Keratinocyte (primary cell): ENCODE measurements around the gene FMN2. TPM values are rescaled to one million over a fixed set of nuclear protein-coding genes. Genes with fewer than 3 reads are reported as not detected.

Experiments
- DNase-seq: peaks from one replicate; pipeline ENCODE4 v3.0.0-alpha.2; 2011; ENCODE audit warnings: low read depth, missing footprints, low spot score
- FAIRE-seq: peaks from 2 replicates; lab custom pipeline; 2011; peaks lifted over from hg19 to GRCh38; lab: Jason Lieb, UNC
- H2AFZ ChIP-seq: 2 replicates; pipeline ENCODE4 v1.6.0; 2012; ENCODE audit warnings: low read length, control low read depth, inconsistent platforms; ENCODE audit not compliant: control insufficient read depth
- H3K27ac ChIP-seq: 2 replicates; pipeline ENCODE4 v1.5.1; 2011; ENCODE audit warnings: low read length; ENCODE audit not compliant: control insufficient read depth, insufficient read depth
- H3K27me3 ChIP-seq: 3 replicates; pipeline ENCODE4 v1.6.0; 2011; ENCODE audit warnings: low read length; ENCODE audit not compliant: control insufficient read depth, insufficient read depth; ENCODE audit errors: extremely low read depth
- H3K36me3 ChIP-seq, 2 experiments: 2 replicates in 1 of 2; 3 replicates in 1 of 2; pipeline ENCODE4 v1.5.1; 2011; ENCODE audit warnings: low read length in 2 of 2, mild to moderate bottlenecking in 1 of 2; ENCODE audit not compliant: control insufficient read depth in 2 of 2, insufficient read depth in 2 of 2; ENCODE audit errors: extremely low read depth in 1 of 2
- H3K4me1 ChIP-seq: 3 replicates; pipeline ENCODE4 v1.5.1; 2011; ENCODE audit warnings: low read length; ENCODE audit not compliant: control insufficient read depth, insufficient read depth; ENCODE audit errors: extremely low read depth
- H3K4me2 ChIP-seq: 3 replicates; pipeline ENCODE4 v1.6.0; 2011; ENCODE audit warnings: low read depth, low read length; ENCODE audit not compliant: control insufficient read depth, insufficient read depth; ENCODE audit errors: extremely low read depth
- H3K4me3 ChIP-seq, 3 experiments: fragments of 200-600 bp in 1 of 3; sonication (generic) in 1 of 3; 2 replicates in 2 of 3; 3 replicates in 1 of 3; pipeline ENCODE4 v1.5.1; 2011 to 2016; ENCODE audit warnings: low read length in 3 of 3, mild to moderate bottlenecking in 3 of 3, control low read depth in 2 of 3, inconsistent platforms in 1 of 3, low read depth in 1 of 3, mixed read lengths in 1 of 3, mixed run types in 1 of 3, moderate library complexity in 1 of 3; ENCODE audit not compliant: control insufficient read depth in 2 of 3, insufficient read depth in 2 of 3; ENCODE audit errors: extremely low read depth in 1 of 3
- H3K79me2 ChIP-seq: 2 replicates; pipeline ENCODE4 v1.6.0; 2012; ENCODE audit warnings: low read length; ENCODE audit not compliant: control insufficient read depth, insufficient read depth
- H3K9ac ChIP-seq: 3 replicates; pipeline ENCODE4 v1.6.0; 2011; ENCODE audit warnings: low read length; ENCODE audit not compliant: control insufficient read depth, insufficient read depth; ENCODE audit errors: extremely low read depth
- H3K9me1 ChIP-seq: 3 replicates; pipeline ENCODE4 v1.6.0; 2011; ENCODE audit warnings: low read length; ENCODE audit not compliant: control insufficient read depth, insufficient read depth; ENCODE audit errors: extremely low read depth
- H3K9me3 ChIP-seq: 2 replicates; pipeline ENCODE4 v1.5.1; 2012; ENCODE audit warnings: low read depth, low read length; ENCODE audit not compliant: control insufficient read depth
- H4K20me1 ChIP-seq: 3 replicates; pipeline ENCODE4 v1.6.0; 2011; ENCODE audit warnings: low read length; ENCODE audit not compliant: control insufficient read depth, insufficient read depth; ENCODE audit errors: extremely low read depth
- EZH2 ChIP-seq: IDR thresholded peaks from one replicate; pipeline ENCODE4 v1.6.1; 2012; ENCODE audit warnings: inconsistent platforms, mild to moderate bottlenecking, low read length, moderate library complexity
- dilution Hi-C: fragments of 300-500 bp; cut with MboI; formaldehyde crosslinking; loops from one replicate; pipeline ENCODE4 v1.7.0; 2020; ENCODE audit warnings: low sequenced_read_pairs; ENCODE audit not compliant: extremely low pct_ligation_motif_present
- polyA plus RNA-seq, 5 experiments: library from polyadenylated mRNA; depleted of rRNA in 3 of 5; stranded (reverse) in 3 of 5; stranded (forward) in 1 of 5; unstranded in 1 of 5; fragments of >200 nt; gene quantifications; 1 replicate in 1 of 5; 2 replicates in 3 of 5; 3 replicates in 1 of 5; pipeline versions ENCODE4 v1.2.1 to v1.2.3, GENCODE V29; 2011 to 2012; ENCODE audit warnings: missing spikeins in 2 of 5, low read depth in 1 of 5, low replicate concordance in 1 of 5
- TF ChIP-seq, protein P1 (sequence below), 3 experiments: IDR thresholded peaks in 1 of 3; conservative IDR thresholded peaks in 1 of 3; optimal IDR thresholded peaks in 1 of 3; 2 replicates in 2 of 3; 3 replicates in 1 of 3; pipeline versions ENCODE3 to v1.5.1; 2011; ENCODE audit warnings: low read length in 3 of 3, mild to moderate bottlenecking in 3 of 3, moderate library complexity in 2 of 3, control low read depth in 1 of 3, inconsistent platforms in 1 of 3; ENCODE audit not compliant: insufficient read depth in 2 of 3; ENCODE audit errors: extremely low read depth in 1 of 3

Gene FMN2
- polyA plus RNA-seq, 1 donor (not counting 4 experiments of a cell fraction or from before 2014, with no cell fraction given), result not detected

GRCh38 chr1:240498335-240498734 is 406.7 kb downstream of the FMN2 start:
- DNase-seq, result no peak
- dilution Hi-C loops, result no loop called here
- H3K9ac ChIP-seq, result no peak overlapping the region
- H3K79me2 ChIP-seq, result no peaks in the 10 kb centered on the region
- peaks cover 3% of the 10 kb centered on the region for H3K9me3 ChIP-seq
- TF ChIP-seq, protein P1, sequence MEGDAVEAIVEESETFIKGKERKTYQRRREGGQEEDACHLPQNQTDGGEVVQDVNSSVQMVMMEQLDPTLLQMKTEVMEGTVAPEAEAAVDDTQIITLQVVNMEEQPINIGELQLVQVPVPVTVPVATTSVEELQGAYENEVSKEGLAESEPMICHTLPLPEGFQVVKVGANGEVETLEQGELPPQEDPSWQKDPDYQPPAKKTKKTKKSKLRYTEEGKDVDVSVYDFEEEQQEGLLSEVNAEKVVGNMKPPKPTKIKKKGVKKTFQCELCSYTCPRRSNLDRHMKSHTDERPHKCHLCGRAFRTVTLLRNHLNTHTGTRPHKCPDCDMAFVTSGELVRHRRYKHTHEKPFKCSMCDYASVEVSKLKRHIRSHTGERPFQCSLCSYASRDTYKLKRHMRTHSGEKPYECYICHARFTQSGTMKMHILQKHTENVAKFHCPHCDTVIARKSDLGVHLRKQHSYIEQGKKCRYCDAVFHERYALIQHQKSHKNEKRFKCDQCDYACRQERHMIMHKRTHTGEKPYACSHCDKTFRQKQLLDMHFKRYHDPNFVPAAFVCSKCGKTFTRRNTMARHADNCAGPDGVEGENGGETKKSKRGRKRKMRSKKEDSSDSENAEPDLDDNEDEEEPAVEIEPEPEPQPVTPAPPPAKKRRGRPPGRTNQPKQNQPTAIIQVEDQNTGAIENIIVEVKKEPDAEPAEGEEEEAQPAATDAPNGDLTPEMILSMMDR (optimal IDR thresholded peaks at IDR 0.05 in 1 of 3, IDR thresholded peaks at IDR 0.05 in 1 of 3, conservative IDR thresholded peaks at IDR 0.05 in 1 of 3; ENCODE audit: extremely low read depth in 1 of 3, insufficient read depth in 2 of 3, low read length in 3 of 3), result no peak
- TF ChIP-seq EZH2, result no peak
- H3K4me2 ChIP-seq, result no peak overlapping the region
- H4K20me1 ChIP-seq, result no peaks in the 10 kb centered on the region
- H3K4me3 ChIP-seq, result no peak overlapping the region
- FAIRE-seq, result no peak
- H2AFZ ChIP-seq, result no peak overlapping the region
- no peaks in the 10 kb centered on the region for H3K9me1 ChIP-seq
- no peaks in the 10 kb centered on the region for H3K4me1 ChIP-seq
- no peaks in the 10 kb centered on the region for H3K36me3 ChIP-seq
- H3K27ac ChIP-seq, result no peak overlapping the region
- no peaks in the 10 kb centered on the region for H3K27me3 ChIP-seq

DNA sequence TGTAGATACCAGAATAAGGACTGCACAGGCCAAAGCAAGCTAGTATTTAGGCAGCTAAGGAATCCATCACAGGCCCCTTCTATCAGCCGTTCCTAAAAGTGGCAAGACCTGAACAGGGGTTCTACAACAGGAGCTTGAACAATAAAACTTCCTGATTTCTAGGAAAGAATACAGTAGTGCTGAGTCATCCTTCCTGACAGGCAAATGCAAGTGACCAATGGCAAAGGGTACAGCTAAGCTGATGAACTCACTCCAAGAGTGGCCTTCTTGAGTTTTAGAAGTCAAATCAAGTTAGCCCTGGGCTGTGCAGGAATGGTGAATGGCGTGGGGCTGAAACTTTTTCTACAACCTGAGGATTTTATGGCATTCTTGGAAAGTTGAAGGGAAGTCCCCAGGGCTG is 407.3 kb downstream of the FMN2 start:
- Histone ChIP-seq H3K27me3 (no peaks in the 10 kb centered on the region), H3K4me2 (no peak overlapping the region), H3K36me3 (no peaks in the 10 kb centered on the region), H4K20me1 (no peaks in the 10 kb centered on the region), H3K9me3 (peaks cover 3% of the 10 kb centered on the region), H3K79me2 (no peaks in the 10 kb centered on the region), H2AFZ (no peak overlapping the region), H3K9ac (no peak overlapping the region), H3K4me1 (no peaks in the 10 kb centered on the region), H3K27ac (no peak overlapping the region), H3K9me1 (no peaks in the 10 kb centered on the region), H3K4me3 (no peak overlapping the region)
- dilution Hi-C loops, result no loop called here
- no peak for FAIRE-seq
- TF ChIP-seq EZH2, result no peak
- TF ChIP-seq, protein P1 (optimal IDR thresholded peaks at IDR 0.05 in 1 of 3, IDR thresholded peaks at IDR 0.05 in 1 of 3, conservative IDR thresholded peaks at IDR 0.05 in 1 of 3; ENCODE audit: extremely low read depth in 1 of 3, insufficient read depth in 2 of 3, low read length in 3 of 3), result no peak
- DNase-seq, result no peak
